Endothelial cell of umbilical vein (primary cell): ENCODE measurements around the gene ZER1. TPM values are rescaled to one million over a fixed set of nuclear protein-coding genes. Genes with fewer than 3 reads are reported as not detected.

Source experiments
- BruUV-seq: library from RNA; stranded (reverse); fragments of 400-500 nt; replicated peaks from 2 replicates; lab custom pipeline; 2021; lab: Mats Ljungman, UMichigan
- CTCF ChIA-PET: fragments of 300-600, 350-600 bp; sonication (Branson Sonifier 250); formaldehyde crosslinking; loops from one replicate; lab custom pipeline; 2021; ENCODE audit warnings: antibody characterized with exemption, inconsistent platforms; lab: Charles Lee
- POLR2A ChIA-PET: fragments of 300-600, 350-600 bp; sonication (Branson Sonifier 250); formaldehyde crosslinking; loops from one replicate; lab custom pipeline; 2021; ENCODE audit warnings: antibody characterized with exemption, inconsistent platforms; lab: Charles Lee
- DNase-seq: peaks from one replicate; pipeline ENCODE4 v3.0.0-alpha.2; 2011; ENCODE audit warnings: low read depth, low spot score
- FAIRE-seq: peaks from 2 replicates; lab custom pipeline; 2011; peaks lifted over from hg19 to GRCh38; lab: Jason Lieb, UNC
- H2AFZ ChIP-seq: 2 replicates; pipeline ENCODE4 v1.6.0; 2012; ENCODE audit warnings: low read depth, low read length, control low read depth, inconsistent platforms
- H3K27ac ChIP-seq: 2 replicates; pipeline ENCODE4 v1.5.1; 2011; ENCODE audit warnings: low read depth, mild to moderate bottlenecking, control low read depth, low read length, moderate library complexity; ENCODE audit not compliant: insufficient read depth
- H3K27me3 ChIP-seq, 2 experiments: 2 replicates each; pipeline versions ENCODE4 v1.6.0 to v1.6.1; 2011; ENCODE audit warnings: low read length in 2 of 2, mixed read lengths in 1 of 2; ENCODE audit not compliant: control insufficient read depth in 2 of 2, insufficient read depth in 2 of 2
- H3K36me3 ChIP-seq, 2 experiments: 2 replicates in 1 of 2; 3 replicates in 1 of 2; pipeline ENCODE4 v1.5.1; 2011; ENCODE audit warnings: low read length in 2 of 2, mild to moderate bottlenecking in 1 of 2, moderate library complexity in 1 of 2; ENCODE audit not compliant: control insufficient read depth in 2 of 2, insufficient read depth in 2 of 2; ENCODE audit errors: extremely low read depth in 1 of 2
- H3K4me1 ChIP-seq: 3 replicates; pipeline ENCODE4 v1.5.1; 2011; ENCODE audit warnings: mild to moderate bottlenecking, low read length; ENCODE audit not compliant: control insufficient read depth, insufficient read depth; ENCODE audit errors: extremely low read depth
- H3K4me2 ChIP-seq: 2 replicates; pipeline ENCODE4 v1.6.1; 2011; ENCODE audit warnings: low read length, control low read depth, mixed read lengths; ENCODE audit not compliant: insufficient read depth
- H3K4me3 ChIP-seq, 3 experiments: fragments of 200-600 bp in 1 of 3; sonication (generic), shearing (Covaris generic) in 1 of 3; replicated peaks in 1 of 3; 2 replicates each; pipeline ENCODE4 v1.5.1; 2011 to 2016; ENCODE audit warnings: control low read depth in 3 of 3, low read length in 3 of 3, mild to moderate bottlenecking in 2 of 3, inconsistent platforms in 1 of 3, low read depth in 1 of 3, moderate library complexity in 1 of 3; ENCODE audit not compliant: insufficient read depth in 1 of 3
- H3K79me2 ChIP-seq: 2 replicates; pipeline ENCODE4 v1.6.0; 2012; ENCODE audit warnings: low read length, inconsistent platforms; ENCODE audit not compliant: control insufficient read depth, insufficient read depth
- H3K9ac ChIP-seq: replicated peaks from 2 replicates; pipeline ENCODE3; 2011; ENCODE audit warnings: low read length, control low read depth; ENCODE audit not compliant: insufficient read depth; ENCODE audit errors: extremely low read depth
- H3K9me1 ChIP-seq: replicated peaks from 3 replicates; pipeline ENCODE4 v1.6.0; 2011; ENCODE audit warnings: mild to moderate bottlenecking, low read length; ENCODE audit not compliant: control insufficient read depth, insufficient read depth; ENCODE audit errors: extremely low read depth
- H3K9me3 ChIP-seq: replicated peaks from 2 replicates; pipeline ENCODE4 v1.5.1; 2012; ENCODE audit warnings: low read length, inconsistent platforms; ENCODE audit not compliant: control insufficient read depth, insufficient read depth
- H4K20me1 ChIP-seq: replicated peaks from 2 replicates; pipeline ENCODE3; 2011; ENCODE audit warnings: mild to moderate bottlenecking, low read length; ENCODE audit not compliant: control insufficient read depth, insufficient read depth; ENCODE audit errors: extremely low read depth
- EZH2 ChIP-seq: IDR thresholded peaks from 2 replicates; pipeline ENCODE4 v1.6.1; 2012; ENCODE audit warnings: borderline replicate concordance, low read depth, mild to moderate bottlenecking, moderate library complexity, low read length, inconsistent platforms; ENCODE audit not compliant: severe bottlenecking
- FOS ChIP-seq: IDR thresholded peaks from 2 replicates; pipeline ENCODE4 v1.6.1; 2011; ENCODE audit warnings: mild to moderate bottlenecking, low read length, moderate library complexity, borderline replicate concordance; ENCODE audit not compliant: insufficient read depth
- GATA2 ChIP-seq: IDR thresholded peaks from 2 replicates; pipeline ENCODE4 v1.7.0; 2011; ENCODE audit warnings: low read depth, mild to moderate bottlenecking, moderate library complexity, mixed read lengths, low read length; ENCODE audit not compliant: insufficient read length, insufficient read depth
- JUN ChIP-seq: IDR thresholded peaks from 2 replicates; pipeline ENCODE4 v1.6.1; 2011; ENCODE audit warnings: borderline replicate concordance, low read depth; ENCODE audit not compliant: insufficient read length, insufficient read depth
- MYC ChIP-seq: IDR thresholded peaks from one replicate; pipeline ENCODE4 v1.6.1; 2011; ENCODE audit warnings: mild to moderate bottlenecking, low read depth, low read length
- POLR2A ChIP-seq: IDR thresholded peaks from 2 replicates; pipeline ENCODE4 v1.6.1; 2012; ENCODE audit warnings: low read depth, mild to moderate bottlenecking, control low read depth, low read length
- POLR2AphosphoS5 ChIP-seq: IDR thresholded peaks from 2 replicates; pipeline ENCODE4 v1.6.1; 2012; ENCODE audit warnings: low read depth, mild to moderate bottlenecking, control low read depth, low read length, moderate library complexity; ENCODE audit not compliant: insufficient read depth
- dilution Hi-C: fragments of 300-500 bp; cut with MboI; formaldehyde crosslinking; loops from one replicate; pipeline ENCODE4 v1.15.0; 2019; ENCODE audit warnings: low sequenced_read_pairs; ENCODE audit not compliant: extremely low pct_ligation_motif_present
- intact Hi-C: fragments of 100-400 bp; cut with micrococcal nuclease; formaldehyde crosslinking; loops from one replicate; pipeline ENCODE4 v1.10.0; 2022
- polyA plus RNA-seq, 4 experiments: library from polyadenylated mRNA; depleted of rRNA in 3 of 4; stranded (reverse) in 3 of 4; unstranded in 1 of 4; fragments of >200 nt; gene quantifications; 2 replicates each; pipeline versions ENCODE4 v1.2.1 to v1.2.3, GENCODE V29; 2011 to 2012; ENCODE audit warnings: missing spikeins in 1 of 4
- total RNA-seq: library from RNA; stranded (reverse); gene quantifications from 2 replicates; pipeline ENCODE4 v1.2.3, GENCODE V29; 2021
- TF ChIP-seq, protein P1 (sequence below), 2 donors: IDR thresholded peaks; 1 replicate in 1 of 2; 2 replicates in 1 of 2; pipeline ENCODE4 v1.5.1; 2011; ENCODE audit warnings: low read length in 2 of 2, mild to moderate bottlenecking in 2 of 2, moderate library complexity in 2 of 2, control low read depth in 1 of 2, inconsistent platforms in 1 of 2, low read depth in 1 of 2; ENCODE audit not compliant: insufficient read depth in 1 of 2; ENCODE audit errors: extremely low read depth in 1 of 2
- TF ChIP-seq, protein P2 (sequence below): IDR thresholded peaks from 2 replicates; pipeline ENCODE4 v1.6.1; 2011; ENCODE audit not compliant: insufficient read depth, insufficient read length

The ZER1 gene
- total and polyA plus RNA-seq, 2 donors (not counting 3 experiments of a cell fraction or from before 2014, with no cell fraction given) = 23.0 to 29.9 TPM

DNA sequence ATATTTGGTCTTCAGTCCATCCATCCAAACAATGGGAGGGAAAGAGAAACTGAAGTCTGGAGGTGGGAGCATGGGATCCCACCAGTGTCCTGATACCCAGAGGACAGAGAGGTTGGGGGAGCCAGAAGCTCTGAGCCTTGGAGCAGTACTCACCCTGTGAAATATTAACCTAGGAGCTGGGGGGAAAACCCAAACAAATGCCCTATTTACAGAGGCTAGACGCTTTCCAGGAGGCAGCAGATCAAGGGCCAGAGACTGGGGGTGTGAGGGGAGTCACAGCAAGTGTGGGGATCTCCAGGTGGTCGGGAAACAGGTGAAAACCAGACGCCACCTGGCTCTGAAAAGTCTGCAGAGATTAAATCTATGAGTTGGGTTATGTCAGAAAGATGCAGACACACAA, 6.2 kb downstream of the ZER1 start:
- Histone ChIP-seq H3K4me1 (peaks cover under 1% of the 10 kb centered on the region), H3K9me3 (no peaks in the 10 kb centered on the region), H3K4me2 (no peak overlapping the region), H3K4me3 (no peak overlapping the region), H3K27me3 (no peaks in the 10 kb centered on the region), H4K20me1 (no peaks in the 10 kb centered on the region), H3K9ac (no peak overlapping the region), H3K79me2 (no peaks in the 10 kb centered on the region), H3K9me1 (no peaks in the 10 kb centered on the region), H3K36me3 (no peaks in the 10 kb centered on the region), H2AFZ (no peak overlapping the region), H3K27ac (no peak overlapping the region)
- intact Hi-C loops = no loop called here
- ChIA-PET POLR2A (no interaction called here), CTCF (no interaction called here)
- DNase-seq (no peak), FAIRE-seq (no peak)
- no TSS peak for BruUV-seq
- TF ChIP-seq MYC (no peak), GATA2 (no peak), POLR2A (no peak), FOS (no peak), POLR2AphosphoS5 (no peak), EZH2 (no peak), JUN (no peak)
- TF ChIP-seq, protein P1, sequence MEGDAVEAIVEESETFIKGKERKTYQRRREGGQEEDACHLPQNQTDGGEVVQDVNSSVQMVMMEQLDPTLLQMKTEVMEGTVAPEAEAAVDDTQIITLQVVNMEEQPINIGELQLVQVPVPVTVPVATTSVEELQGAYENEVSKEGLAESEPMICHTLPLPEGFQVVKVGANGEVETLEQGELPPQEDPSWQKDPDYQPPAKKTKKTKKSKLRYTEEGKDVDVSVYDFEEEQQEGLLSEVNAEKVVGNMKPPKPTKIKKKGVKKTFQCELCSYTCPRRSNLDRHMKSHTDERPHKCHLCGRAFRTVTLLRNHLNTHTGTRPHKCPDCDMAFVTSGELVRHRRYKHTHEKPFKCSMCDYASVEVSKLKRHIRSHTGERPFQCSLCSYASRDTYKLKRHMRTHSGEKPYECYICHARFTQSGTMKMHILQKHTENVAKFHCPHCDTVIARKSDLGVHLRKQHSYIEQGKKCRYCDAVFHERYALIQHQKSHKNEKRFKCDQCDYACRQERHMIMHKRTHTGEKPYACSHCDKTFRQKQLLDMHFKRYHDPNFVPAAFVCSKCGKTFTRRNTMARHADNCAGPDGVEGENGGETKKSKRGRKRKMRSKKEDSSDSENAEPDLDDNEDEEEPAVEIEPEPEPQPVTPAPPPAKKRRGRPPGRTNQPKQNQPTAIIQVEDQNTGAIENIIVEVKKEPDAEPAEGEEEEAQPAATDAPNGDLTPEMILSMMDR (IDR thresholded peaks at IDR 0.05; ENCODE audit: extremely low read depth in 1 of 2, insufficient read depth in 1 of 2, low read depth in 1 of 2, low read length in 2 of 2) = no peak
- TF ChIP-seq, protein P2, sequence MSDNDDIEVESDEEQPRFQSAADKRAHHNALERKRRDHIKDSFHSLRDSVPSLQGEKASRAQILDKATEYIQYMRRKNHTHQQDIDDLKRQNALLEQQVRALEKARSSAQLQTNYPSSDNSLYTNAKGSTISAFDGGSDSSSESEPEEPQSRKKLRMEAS = no peak
- dilution Hi-C loops = no loop called here
